ENCODE measurements around the gene GALNT6. TPM values are rescaled to one million over a fixed set of nuclear protein-coding genes. Genes with fewer than 3 reads are reported as not detected.
"Not testable (repeated sequence)": the region's sequence is repeated elsewhere in the genome, so short reads cannot be mapped to it uniquely, and the experiment has no call there.

GALNT6 gene
- total RNA-seq, 2 donors from 2014 or later, result 12.6 to 13.0 TPM

DNA sequence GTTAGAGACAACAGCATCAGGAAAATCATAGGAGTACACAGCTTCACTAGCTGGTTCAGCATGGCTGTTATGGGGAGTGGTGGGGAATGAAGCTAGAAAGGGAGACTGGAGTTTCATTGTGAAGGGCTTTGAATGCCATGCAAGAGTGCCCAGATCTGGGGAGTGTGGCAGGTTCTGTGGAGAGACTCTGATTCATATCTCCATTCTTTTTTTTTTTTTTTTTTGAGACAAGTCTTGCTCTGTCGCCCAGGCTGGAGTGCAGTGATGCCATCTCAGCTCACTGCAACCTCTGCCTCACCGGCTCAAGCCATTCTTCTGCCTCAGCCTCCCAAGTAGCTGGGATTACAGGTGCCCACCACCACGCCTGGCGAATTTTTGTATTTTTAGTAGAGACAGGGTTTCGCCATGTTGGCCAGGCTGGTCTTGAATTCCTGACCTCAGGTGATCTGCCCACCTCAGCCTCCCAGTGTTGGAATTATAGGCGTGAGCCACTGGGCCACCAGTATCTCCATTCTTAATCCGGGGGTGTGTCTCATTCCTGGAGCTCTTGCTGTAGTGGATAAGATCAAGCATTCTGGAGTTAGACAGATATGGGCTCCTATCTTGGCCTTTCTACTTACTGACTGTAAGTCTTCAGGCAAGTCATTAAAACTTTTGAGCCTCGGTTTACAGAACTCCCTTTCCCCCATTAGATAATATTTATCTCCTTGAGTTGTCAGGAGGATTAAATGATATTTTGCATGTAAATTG is 73.0 kb downstream of the GALNT6 start:
- Mint-ChIP-seq H3K27ac (peak overlapping the region; percentile 48), H3K4me3 (peak overlapping the region; percentile 30 to 65), H3K36me3 (ENCODE audit: insufficient read depth in 2 of 2) (peaks cover 18 to 22% of the 10 kb centered on the region in 2 donors), H3K4me1 (ENCODE audit: low read depth) (peaks cover 64% of the 10 kb centered on the region)
- ATAC-seq (replicated peaks in 1 of 2), result peak in 1 of 2 donors; percentile 16
- not testable (repeated sequence) for DNase-seq; H3K9me3 Mint-ChIP-seq; H3K27me3 Mint-ChIP-seq (ENCODE audit: low read depth)

DNA sequence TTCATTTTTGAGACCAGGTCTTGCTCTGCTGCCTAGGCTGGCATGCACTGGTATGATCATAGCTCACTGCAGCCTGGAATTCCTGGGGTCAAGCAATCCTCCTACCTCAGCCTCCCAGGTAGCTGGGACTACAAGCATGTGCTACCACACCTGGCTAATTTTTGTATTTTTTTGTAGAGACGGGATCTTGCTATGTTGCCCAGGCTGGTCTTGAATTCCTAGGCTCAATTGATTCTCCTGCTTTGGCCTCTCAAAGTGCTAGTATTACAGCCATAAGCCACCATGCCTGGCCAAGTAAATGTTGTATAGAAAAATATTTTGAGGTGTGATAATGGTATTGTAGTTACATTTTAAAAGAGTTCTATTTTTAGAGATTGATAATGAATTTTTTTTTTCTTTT is 79.8 kb downstream of the GALNT6 start:
- DNase-seq (no peak), ATAC-seq (replicated peaks in 1 of 2) (no peak)
- H3K9me3 Mint-ChIP-seq, result no peaks in the 10 kb centered on the region
- no peaks in the 10 kb centered on the region for H3K27me3 Mint-ChIP-seq (ENCODE audit: low read depth)
- peaks cover 5 to 29% of the 10 kb centered on the region in 2 donors for H3K36me3 Mint-ChIP-seq (ENCODE audit: insufficient read depth in 2 of 2)
- no peak overlapping the region for H3K4me3 Mint-ChIP-seq
- H3K27ac Mint-ChIP-seq, result no peak overlapping the region
- peaks cover 41% of the 10 kb centered on the region for H3K4me1 Mint-ChIP-seq (ENCODE audit: low read depth)

DNA sequence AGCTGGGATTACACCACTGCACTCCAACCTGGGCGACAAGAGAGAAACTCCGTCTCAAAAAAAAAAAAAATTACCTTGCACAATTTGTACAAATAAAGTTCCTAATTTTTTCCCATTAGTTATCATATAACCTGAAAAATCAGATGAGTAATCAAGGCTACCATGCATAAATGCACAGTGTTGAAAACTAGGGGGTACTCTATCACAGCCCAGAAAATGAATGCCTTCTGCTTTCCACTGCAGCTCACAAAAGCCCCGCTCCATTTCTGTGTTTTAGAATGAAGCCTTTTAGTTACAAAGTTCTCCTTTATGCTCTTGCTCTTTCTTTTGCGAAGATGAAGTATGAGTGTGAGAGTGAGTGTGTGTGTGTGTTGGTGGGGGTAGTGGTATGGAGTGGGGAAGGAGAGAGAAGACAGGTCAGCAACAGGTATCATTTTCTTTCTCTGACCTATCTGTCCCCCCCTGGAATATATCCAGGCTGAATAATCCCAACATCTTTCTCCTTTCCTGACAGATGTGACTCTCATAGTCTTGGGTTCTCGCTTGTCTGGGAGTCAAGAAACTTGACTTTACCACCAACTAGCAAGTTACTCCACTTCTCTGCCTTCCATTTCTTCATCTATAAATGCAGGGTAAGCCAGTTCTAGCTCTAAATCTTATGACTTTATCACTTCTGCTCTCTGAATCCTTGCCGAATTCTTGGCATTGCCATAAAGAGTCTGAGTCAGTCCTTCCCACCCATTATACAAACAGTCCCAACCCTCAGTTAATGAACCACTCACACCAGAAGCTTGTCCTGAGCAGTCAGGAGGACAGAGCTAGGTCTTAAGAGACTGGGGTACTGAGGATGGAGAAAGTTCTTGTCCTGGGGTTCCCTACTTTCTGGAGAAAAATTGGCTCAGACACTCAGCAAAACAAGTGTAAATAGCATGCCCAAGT is 83.3 kb downstream of the GALNT6 start:
- Mint-ChIP-seq H3K4me1 (ENCODE audit: low read depth) (peaks cover 46% of the 10 kb centered on the region), H3K36me3 (ENCODE audit: insufficient read depth in 2 of 2) (peaks cover 9 to 38% of the 10 kb centered on the region in 2 donors), H3K27me3 (ENCODE audit: low read depth) (no peaks in the 10 kb centered on the region), H3K9me3 (no peaks in the 10 kb centered on the region), H3K4me3 (no peak overlapping the region), H3K27ac (peak overlapping the region; percentile 45)
- DNase-seq, result no peak
- no peak for ATAC-seq (replicated peaks in 1 of 2)

DNA sequence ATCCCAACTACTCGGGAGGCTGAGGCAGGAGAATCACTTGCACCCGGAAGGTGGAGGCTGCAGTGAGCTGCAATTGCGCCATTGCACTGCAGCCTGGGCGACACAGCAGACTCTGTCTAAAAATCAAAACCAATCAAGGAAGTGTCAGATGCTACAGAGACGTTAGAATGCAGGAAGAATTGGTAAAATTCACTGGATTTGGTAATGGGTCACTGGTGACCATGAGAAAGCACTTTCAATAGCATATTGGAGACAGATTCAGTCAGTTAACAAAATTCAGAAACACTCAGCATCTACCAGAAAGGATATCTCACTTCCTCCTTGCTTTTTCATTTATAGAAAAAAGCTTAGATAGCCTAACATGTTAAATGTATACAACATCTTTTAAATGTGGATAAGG is 84.7 kb downstream of the GALNT6 start:
- Mint-ChIP-seq H3K36me3 (ENCODE audit: insufficient read depth in 2 of 2) (peaks cover 10 to 36% of the 10 kb centered on the region in 2 donors), H3K4me1 (ENCODE audit: low read depth) (peaks cover 42% of the 10 kb centered on the region), H3K27me3 (ENCODE audit: low read depth) (no peaks in the 10 kb centered on the region), H3K27ac (peak overlapping the region; percentile 51), H3K9me3 (no peaks in the 10 kb centered on the region), H3K4me3 (no peak overlapping the region)
- DNase-seq (no peak), ATAC-seq (replicated peaks in 1 of 2) (no peak)

Other genes with a start within 250 kb of the GALNT6 start
- gene TFCP2, start 218.3 kb downstream of the GALNT6 start, total RNA-seq, result 10 to 100 TPM; 36.9 to 49.2 TPM
- gene POU6F1, start 173.3 kb downstream of the GALNT6 start, total RNA-seq, result 10 to 100 TPM; 12.0 to 16.0 TPM
- gene DAZAP2, start 152.6 kb downstream of the GALNT6 start, total RNA-seq, result 100 to 1,000 TPM; 114 TPM
- gene SMAGP, start 121.0 kb downstream of the GALNT6 start, total RNA-seq, result 1 to 10 TPM in 1 of 2 donors, under 1 TPM in 1; 0.86 to 2.1 TPM
- 100 to 1,000 TPM; 102 to 104 TPM for gene BIN2, start 67.2 kb downstream of the GALNT6 start, total RNA-seq
- under 1 TPM in 1 of 2 donors, not detected in 1; 0.26 TPM for gene CELA1, start 44.7 kb downstream of the GALNT6 start, total RNA-seq
- 1 to 10 TPM; 1.9 to 4.6 TPM for gene SLC4A8, start 33.4 kb upstream of the GALNT6 start, total RNA-seq
- gene SCN8A, start 199.8 kb upstream of the GALNT6 start, total RNA-seq, result under 1 TPM; 0.79 TPM

Measured in activated T-cell treated with anti-CD3 and anti-CD28 coated beads, Interleukin-2, amount 50 U/mL, for 72 hours (primary cell).